H1 (cell line): ENCODE data around the gene MYL11. TPM values are rescaled to one million over a fixed set of nuclear protein-coding genes. Genes with fewer than 3 reads are reported as not detected.

Source experiments
- CTCF ChIA-PET: fragments of 300-600 bp; sonication (Branson Sonifier 250); formaldehyde crosslinking; loops from one replicate; lab custom pipeline; 2021; ENCODE audit not compliant: partially characterized antibody; lab: Charles Lee
- POLR2A ChIA-PET: fragments of 300-600 bp; sonication (Branson Sonifier 250); formaldehyde crosslinking; loops from one replicate; lab custom pipeline; 2021; ENCODE audit warnings: inconsistent platforms; ENCODE audit not compliant: partially characterized antibody; lab: Charles Lee
- DNase-seq, 2 experiments: peaks; one replicate each; pipeline versions ENCODE4 v3.0.0 to v3.0.0-alpha.2; 2010 to 2022; ENCODE audit warnings: low spot score in 2 of 2, low read depth in 1 of 2, mixed read lengths in 1 of 2
- FAIRE-seq: peaks from 2 replicates; lab custom pipeline; 2011; peaks lifted over from hg19 to GRCh38; lab: Jason Lieb, UNC
- H2AFZ ChIP-seq: 2 replicates; pipeline ENCODE4 v1.8.1; 2012; ENCODE audit warnings: low read length, inconsistent platforms
- H2AK5ac ChIP-seq: 2 replicates; pipeline ENCODE4 v1.6.1; 2013; ENCODE audit warnings: low read depth, low read length
- H2BK120ac ChIP-seq: replicated peaks from 2 replicates; pipeline ENCODE3; 2013; ENCODE audit warnings: low read depth, low read length, inconsistent platforms
- H2BK12ac ChIP-seq: 2 replicates; pipeline ENCODE4 v1.6.1; 2013; ENCODE audit warnings: low read depth, low read length
- H2BK15ac ChIP-seq: 2 replicates; pipeline ENCODE4 v1.6.1; 2013; ENCODE audit warnings: low read length
- H2BK20ac ChIP-seq: 2 replicates; pipeline ENCODE4 v1.6.1; 2013; ENCODE audit warnings: low read length
- H2BK5ac ChIP-seq: 2 replicates; pipeline ENCODE4 v1.6.1; 2013; ENCODE audit warnings: low read depth, low read length
- H3K14ac ChIP-seq: 2 replicates; pipeline ENCODE4 v1.6.1; 2013; ENCODE audit warnings: inconsistent platforms; ENCODE audit not compliant: insufficient read length
- H3K18ac ChIP-seq: 2 replicates; pipeline ENCODE4 v1.6.1; 2013; ENCODE audit warnings: low read length; ENCODE audit errors: extremely low read depth
- H3K23ac ChIP-seq: 2 replicates; pipeline ENCODE4 v1.6.1; 2013; ENCODE audit warnings: inconsistent platforms; ENCODE audit not compliant: insufficient read length
- H3K23me2 ChIP-seq: 2 replicates; pipeline ENCODE4 v1.6.1; 2013; ENCODE audit warnings: low read depth, low read length
- H3K27ac ChIP-seq: 2 replicates; pipeline ENCODE4 v1.6.1; 2011; ENCODE audit warnings: low read depth, low read length, inconsistent platforms
- H3K27me3 ChIP-seq, 4 experiments: replicated peaks in 1 of 4; 1 replicate in 1 of 4; 2 replicates in 3 of 4; pipeline versions ENCODE4 v1.6.1 to v1.8.1; 2011 to 2013; ENCODE audit warnings: low read length in 3 of 4, mild to moderate bottlenecking in 3 of 4, inconsistent platforms in 2 of 4, mixed read lengths in 2 of 4, moderate library complexity in 1 of 4; ENCODE audit not compliant: control insufficient read depth in 3 of 4, insufficient read depth in 3 of 4; ENCODE audit errors: extremely low read depth in 1 of 4
- H3K36me3 ChIP-seq, 4 experiments: 2 replicates each; pipeline versions ENCODE4 v1.6.1 to v1.8.1; 2011 to 2013; ENCODE audit warnings: mild to moderate bottlenecking in 4 of 4, low read length in 3 of 4, moderate library complexity in 2 of 4, control low read depth in 1 of 4, inconsistent platforms in 1 of 4; ENCODE audit not compliant: insufficient read depth in 4 of 4, control insufficient read depth in 2 of 4
- H3K4ac ChIP-seq: replicated peaks from 2 replicates; pipeline ENCODE3; 2013; ENCODE audit warnings: low read length, low read depth, mixed read lengths, inconsistent platforms; ENCODE audit not compliant: insufficient read length
- H3K4me1 ChIP-seq, 4 experiments: replicated peaks in 1 of 4; 1 replicate in 1 of 4; 2 replicates in 3 of 4; pipeline versions ENCODE4 v1.6.1 to v1.8.1; 2011 to 2013; ENCODE audit warnings: low read length in 3 of 4, inconsistent platforms in 2 of 4, mixed read lengths in 1 of 4; ENCODE audit not compliant: insufficient read depth in 4 of 4, control insufficient read depth in 3 of 4
- H3K4me2 ChIP-seq, 2 experiments: 2 replicates each; pipeline versions ENCODE4 v1.6.1 to v1.8.1; 2011 to 2013; ENCODE audit warnings: low read depth in 2 of 2, low read length in 2 of 2, control low read depth in 1 of 2, inconsistent platforms in 1 of 2, mild to moderate bottlenecking in 1 of 2; ENCODE audit not compliant: insufficient read depth in 1 of 2
- H3K4me3 ChIP-seq, 4 experiments: fragments of 200-600, 300-600 bp in 1 of 4; sonication (generic), shearing (Covaris generic), sonication (Bioruptor Twin) in 1 of 4; 2 replicates each; pipeline versions ENCODE4 v1.5.1 to v1.8.1; 2011 to 2016; ENCODE audit warnings: low read length in 4 of 4, low read depth in 3 of 4, control low read depth in 2 of 4, inconsistent platforms in 2 of 4, mild to moderate bottlenecking in 2 of 4, mixed read lengths in 1 of 4, moderate library complexity in 1 of 4; ENCODE audit not compliant: insufficient read depth in 2 of 4; ENCODE audit errors: extremely low read depth in 1 of 4
- H3K56ac ChIP-seq: replicated peaks from 2 replicates; pipeline ENCODE3; 2013; ENCODE audit warnings: low read depth, mild to moderate bottlenecking, mixed read lengths, low read length, inconsistent platforms; ENCODE audit not compliant: insufficient read length
- H3K79me1 ChIP-seq: 2 replicates; pipeline ENCODE4 v1.6.1; 2013; ENCODE audit warnings: low read depth, low read length, control low read depth
- H3K79me2 ChIP-seq, 2 experiments: 2 replicates each; pipeline versions ENCODE4 v1.6.1 to v1.8.1; 2012 to 2013; ENCODE audit warnings: low read length in 2 of 2, mild to moderate bottlenecking in 2 of 2, inconsistent platforms in 1 of 2; ENCODE audit not compliant: insufficient read depth in 2 of 2, control insufficient read depth in 1 of 2
- H3K9ac ChIP-seq, 4 experiments: replicated peaks in 1 of 4; 1 replicate in 1 of 4; 2 replicates in 3 of 4; pipeline versions ENCODE4 v1.6.1 to v1.8.1; 2011 to 2013; ENCODE audit warnings: low read depth in 3 of 4, low read length in 3 of 4, control low read depth in 2 of 4, mild to moderate bottlenecking in 2 of 4, moderate library complexity in 2 of 4, inconsistent platforms in 1 of 4; ENCODE audit errors: extremely low read depth in 1 of 4
- H3K9me3 ChIP-seq, 2 experiments: 2 replicates each; pipeline versions ENCODE4 v1.6.1 to v1.8.1; 2012 to 2013; ENCODE audit warnings: mild to moderate bottlenecking in 2 of 2, moderate library complexity in 2 of 2, control low read depth in 1 of 2, inconsistent platforms in 1 of 2, low read depth in 1 of 2, low read length in 1 of 2, mixed read lengths in 1 of 2; ENCODE audit not compliant: insufficient read depth in 2 of 2
- H4K20me1 ChIP-seq, 2 experiments: replicated peaks in 1 of 2; 2 replicates each; pipeline versions ENCODE3 to v1.8.1; 2011 to 2013; ENCODE audit warnings: inconsistent platforms in 2 of 2, low read length in 2 of 2, mild to moderate bottlenecking in 1 of 2; ENCODE audit not compliant: insufficient read depth in 2 of 2, control insufficient read depth in 1 of 2
- H4K5ac ChIP-seq: 2 replicates; pipeline ENCODE4 v1.6.1; 2013; ENCODE audit warnings: low read length, low read depth, mixed read lengths, inconsistent platforms; ENCODE audit not compliant: insufficient read length
- H4K8ac ChIP-seq: 2 replicates; pipeline ENCODE4 v1.8.0; 2013; ENCODE audit warnings: mild to moderate bottlenecking, moderate library complexity, low read length, inconsistent platforms; ENCODE audit not compliant: insufficient read depth; ENCODE audit errors: extremely low read depth
- H4K91ac ChIP-seq: replicated peaks from 2 replicates; pipeline ENCODE3; 2013; ENCODE audit warnings: low read length, mixed read lengths, inconsistent platforms; ENCODE audit not compliant: insufficient read length
- ASH2L ChIP-seq: fragments of 200-600, 300-600 bp; sonication (generic); IDR thresholded peaks from one replicate; pipeline ENCODE4 v1.7.1; 2017; ENCODE audit warnings: low read length
- CHD2 ChIP-seq: IDR thresholded peaks from 2 replicates; pipeline ENCODE4 v1.6.1; 2012; ENCODE audit warnings: low read length, improper control_type of control experiment
- GABPA ChIP-seq: IDR thresholded peaks from 2 replicates; pipeline ENCODE4 v1.6.1; 2011; ENCODE audit warnings: mild to moderate bottlenecking, low read length, moderate library complexity, borderline replicate concordance; ENCODE audit not compliant: insufficient read depth
- NANOG ChIP-seq: IDR thresholded peaks from 2 replicates; pipeline ENCODE4 v1.6.1; 2011; ENCODE audit warnings: low read length, low read depth, mild to moderate bottlenecking, inconsistent platforms; ENCODE audit not compliant: insufficient read depth, poor library complexity, severe bottlenecking
- PHF8 ChIP-seq: fragments of 200-600 bp; sonication (generic); conservative IDR thresholded peaks from 2 replicates; pipeline ENCODE4 v1.7.1; 2012; ENCODE audit warnings: low read depth, mild to moderate bottlenecking, inconsistent platforms, low read length, moderate library complexity
- SIRT6 ChIP-seq: IDR thresholded peaks from one replicate; pipeline ENCODE4 v1.7.1; 2012; ENCODE audit warnings: low read length, inconsistent platforms
- SP4 ChIP-seq: IDR thresholded peaks from 2 replicates; pipeline ENCODE4 v1.6.1; 2012; ENCODE audit warnings: low read length, inconsistent platforms
- TEAD4 ChIP-seq: IDR thresholded peaks from 2 replicates; pipeline ENCODE4 v1.6.1; 2012; ENCODE audit warnings: low read depth, low read length, inconsistent platforms, mixed read lengths
- ZNF274 ChIP-seq: IDR thresholded peaks from 2 replicates; pipeline ENCODE4 v1.7.0; 2012; ENCODE audit warnings: low read length, borderline replicate concordance; ENCODE audit errors: extremely low read depth
- WGBS, 2 experiments: shearing (Covaris generic) in 1 of 2; methylation state at CpG; one replicate each; pipeline versions ENCODE4 v1.1.6 to v1.1.7; 2013 to 2015; ENCODE audit warnings: low lambda C conversion rate in 2 of 2, mixed read lengths in 2 of 2, inconsistent platforms in 1 of 2, low coverage in 1 of 2, missing lambda C conversion rate in 1 of 2; ENCODE audit not compliant: insufficient replicate concordance in 2 of 2, insufficient coverage in 1 of 2, insufficient read length in 1 of 2; ENCODE audit errors: extremely low coverage in 1 of 2, missing lambda C conversion rate in 1 of 2; 5-methylcytosine and 5-hydroxymethylcytosine counted together
- polyA plus RNA-seq, 7 experiments: library from polyadenylated mRNA; depleted of rRNA in 3 of 7; stranded (reverse) in 5 of 7; unstranded in 2 of 7; fragments of >200 nt in 5 of 7; fragments of 200-250 nt in 2 of 7; gene quantifications; 1 replicate in 5 of 7; 2 replicates in 1 of 7; 4 replicates in 1 of 7; pipeline versions ENCODE4 v1.2.1 to v1.2.3, GENCODE V29; 2011 to 2013; ENCODE audit warnings: missing spikeins in 2 of 7, mixed read lengths in 2 of 7
- total RNA-seq: library from RNA; stranded (reverse); fragmentation: NEBNext Ultra II Directional; extraction: Animal tissue kit (Norgen Biotek cat#: 25700); gene quantifications from 2 replicates; pipeline ENCODE4 v1.2.1, GENCODE V29; 2021

The MYL11 gene
- total and polyA plus RNA-seq, 2 of the 8 experiments (the other 6 are each of a cell fraction or from before 2014, with no cell fraction given) = 1.2 to 1.4 TPM

GRCh38 chr16:30380803-30381208 is 6.2 kb downstream of the MYL11 start:
- Histone ChIP-seq H2AFZ (no peak overlapping the region), H3K18ac (no peak overlapping the region), H2BK12ac (no peak overlapping the region), H3K9ac (no peak overlapping the region), H3K4me2 (no peak overlapping the region), H3K4me3 (no peak overlapping the region), H4K8ac (no peak overlapping the region), H3K4me1 (peaks cover 0 to 7% (median 5%) of the 10 kb centered on the region in 4 experiments; a peak in 5 of 7 replicates), H3K23ac (no peak overlapping the region), H2BK20ac (no peak overlapping the region), H3K36me3 (no peaks in the 10 kb centered on the region), H2BK5ac (no peak overlapping the region), H4K20me1 (no peaks in the 10 kb centered on the region), H3K9me3 (no peaks in the 10 kb centered on the region), H3K79me1 (no peaks in the 10 kb centered on the region)
- 88% methylated on average over 6 of the region's 6 CpGs; no CpG with 5 or more reads in 1 of the 2 experiments for WGBS, 2 experiments
- POLR2A ChIA-PET = interaction anchor here (0.7 to 13.6 kb wide), 3 partner anchors 16 to 27 kb away, joined by 3 to 151 read pairs (median 3); partner anchors contain the start of genes ZNF48 and ZNF771
- TF ChIP-seq PHF8 = no peak
- TF ChIP-seq CHD2 = no peak
- no peak for TF ChIP-seq ZNF274
- no peak for TF ChIP-seq SP4
- no peak for TF ChIP-seq ASH2L
- no peak for TF ChIP-seq GABPA
- TF ChIP-seq SIRT6 = no peak
- TF ChIP-seq NANOG = no peak
- TF ChIP-seq TEAD4 = no peak
- TF ChIP-seq, all 59 proteins: peak for 0
- Histone ChIP-seq H2BK120ac (no peak overlapping the region), H3K27ac (no peak overlapping the region), H3K56ac (no peak overlapping the region), H4K91ac (no peak overlapping the region), H3K14ac (no peak overlapping the region), H2BK15ac (no peak overlapping the region), H3K4ac (no peak overlapping the region), H2AK5ac (no peak overlapping the region), H3K79me2 (no peaks in the 10 kb centered on the region), H3K23me2 (peaks cover 10% of the 10 kb centered on the region), H3K27me3 (no peaks in the 10 kb centered on the region), H4K5ac (no peak overlapping the region)
- FAIRE-seq (no peak), DNase-seq (no peak)
- CTCF ChIA-PET = interaction anchor here (0.6 to 1.6 kb wide), 3 partner anchors 10 to 235 kb away, joined by 3 to 6 read pairs (median 3); no protein-coding TSS in a partner anchor
